ENCODE results near the gene DGCR2.
"Not testable (repeated sequence)": the region's sequence is repeated elsewhere in the genome, so short reads cannot be mapped to it uniquely, and the experiment has no call there.

The DGCR2 gene

GRCh38 chr22:19042285-19043120 lies 79.7 kb downstream of the DGCR2 start:
- DNase-seq (ENCODE audit: low read depth in 2 of 2) = no peak

- DNase-seq (ENCODE audit: low read depth in 2 of 2) = no peak
These were observed 80.5 kb downstream of the DGCR2 start for GRCh38 chr22:19041704-19042074.

GRCh38 chr22:19040888-19041703 lies 81.1 kb downstream of the DGCR2 start:
- no peak for DNase-seq (ENCODE audit: low read depth in 2 of 2)

- no peak for DNase-seq (ENCODE audit: low read depth in 2 of 2)
These were observed 81.8 kb downstream of the DGCR2 start for GRCh38 chr22:19040391-19040861.

- DNase-seq (ENCODE audit: low read depth in 2 of 2) = no peak
These were observed 82.4 kb downstream of the DGCR2 start for GRCh38 chr22:19039796-19040280.

- DNase-seq (ENCODE audit: low read depth in 2 of 2) = no peak
These were observed 82.8 kb downstream of the DGCR2 start for GRCh38 chr22:19039448-19039780.

GRCh38 chr22:19038728-19039447 lies 83.3 kb downstream of the DGCR2 start:
- no peak for DNase-seq (ENCODE audit: low read depth in 2 of 2)

- no peak for DNase-seq (ENCODE audit: low read depth in 2 of 2)
These were observed 84.1 kb downstream of the DGCR2 start for GRCh38 chr22:19038164-19038546.

GRCh38 chr22:19037282-19038163 lies 84.7 kb downstream of the DGCR2 start:
- no peak for DNase-seq (ENCODE audit: low read depth in 2 of 2)

GRCh38 chr22:19036523-19037273 lies 85.5 kb downstream of the DGCR2 start:
- DNase-seq (ENCODE audit: low read depth in 2 of 2) = no peak

- no peak for DNase-seq (ENCODE audit: low read depth in 2 of 2)
These were observed 86.0 kb downstream of the DGCR2 start for GRCh38 chr22:19036229-19036522.

- DNase-seq (ENCODE audit: low read depth in 2 of 2) = no peak
These were observed 86.6 kb downstream of the DGCR2 start for GRCh38 chr22:19035474-19036228.

- not testable (repeated sequence) for DNase-seq (ENCODE audit: low read depth in 2 of 2)
These were observed 87.1 kb downstream of the DGCR2 start for GRCh38 chr22:19035126-19035473.

GRCh38 chr22:19034724-19035120 lies 87.5 kb downstream of the DGCR2 start:
- DNase-seq (ENCODE audit: low read depth in 2 of 2) = not testable (repeated sequence)

- not testable (repeated sequence) for DNase-seq (ENCODE audit: low read depth in 2 of 2)
These were observed 88.0 kb downstream of the DGCR2 start for GRCh38 chr22:19034031-19034723.

- DNase-seq (ENCODE audit: low read depth in 2 of 2) = not testable (repeated sequence)
These were observed 88.7 kb downstream of the DGCR2 start for GRCh38 chr22:19033568-19033905.

GRCh38 chr22:19032898-19033567 lies 89.2 kb downstream of the DGCR2 start:
- not testable (repeated sequence) for DNase-seq (ENCODE audit: low read depth in 2 of 2)

- DNase-seq (ENCODE audit: low read depth in 2 of 2) = not testable (repeated sequence)
These were observed 89.9 kb downstream of the DGCR2 start for GRCh38 chr22:19032156-19032785.

Data from stimulated activated CD4-positive, alpha-beta T cell treated with anti-CD3 and anti-CD28 coated beads, Interleukin-15, amount 100 ng/mL, for 48 hours (primary cell).